Tibial nerve (tissue), 3 donors: Measurements from ENCODE around the gene ZNF496.

Source experiments
- POLR2A ChIP-seq, 2 donors: fragments of 450-650 bp; IDR thresholded peaks; one replicate each; pipeline ENCODE4 v1.6.1; 2017; ENCODE audit warnings: antibody characterized with exemption in 2 of 2, mild to moderate bottlenecking in 2 of 2, moderate library complexity in 2 of 2
- TF ChIP-seq, protein P1 (sequence below), 5 experiments: fragments of 200-600 bp in 3 of 5; fragments of 450-650 bp in 2 of 5; sonication (generic) in 3 of 5; IDR thresholded peaks; one replicate each; pipeline ENCODE4 v1.5.1; 2016 to 2019; ENCODE audit warnings: antibody characterized with exemption in 5 of 5, mild to moderate bottlenecking in 3 of 5, moderate library complexity in 2 of 5

- TF ChIP-seq, protein P1, sequence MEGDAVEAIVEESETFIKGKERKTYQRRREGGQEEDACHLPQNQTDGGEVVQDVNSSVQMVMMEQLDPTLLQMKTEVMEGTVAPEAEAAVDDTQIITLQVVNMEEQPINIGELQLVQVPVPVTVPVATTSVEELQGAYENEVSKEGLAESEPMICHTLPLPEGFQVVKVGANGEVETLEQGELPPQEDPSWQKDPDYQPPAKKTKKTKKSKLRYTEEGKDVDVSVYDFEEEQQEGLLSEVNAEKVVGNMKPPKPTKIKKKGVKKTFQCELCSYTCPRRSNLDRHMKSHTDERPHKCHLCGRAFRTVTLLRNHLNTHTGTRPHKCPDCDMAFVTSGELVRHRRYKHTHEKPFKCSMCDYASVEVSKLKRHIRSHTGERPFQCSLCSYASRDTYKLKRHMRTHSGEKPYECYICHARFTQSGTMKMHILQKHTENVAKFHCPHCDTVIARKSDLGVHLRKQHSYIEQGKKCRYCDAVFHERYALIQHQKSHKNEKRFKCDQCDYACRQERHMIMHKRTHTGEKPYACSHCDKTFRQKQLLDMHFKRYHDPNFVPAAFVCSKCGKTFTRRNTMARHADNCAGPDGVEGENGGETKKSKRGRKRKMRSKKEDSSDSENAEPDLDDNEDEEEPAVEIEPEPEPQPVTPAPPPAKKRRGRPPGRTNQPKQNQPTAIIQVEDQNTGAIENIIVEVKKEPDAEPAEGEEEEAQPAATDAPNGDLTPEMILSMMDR (IDR thresholded peaks at IDR 0.05): no peak
- TF ChIP-seq POLR2A (IDR thresholded peaks at IDR 0.05): no peak
These were observed 14.2 kb upstream of the ZNF496 start for GRCh38 chr1:247345881-247346280.
